Measurements from ENCODE around the gene CERCAM.

Gene CERCAM

GRCh38 chr9:128420651-128421481 lies at the start of gene CERCAM:
TSS of gene CERCAM (plus strand) at chr9:128420857. CDS start at chr9:128420878, 21 bp downstream.
- TF ChIP-seq CTCF (IDR thresholded peaks at IDR 0.05; ENCODE audit: insufficient read depth, low read length, poor library complexity, severe bottlenecking) (no peak), EZH2phosphoT487 (conservative IDR thresholded peaks at IDR 0.05; ENCODE audit: low read length) (no peak)
- no peaks in the 10 kb centered on the region for H3K9me2 ChIP-seq (replicated peaks; ENCODE audit: insufficient read depth, low read length)
- H3K79me2 ChIP-seq (ENCODE audit: insufficient read depth, low read length): no peaks in the 10 kb centered on the region
- H3K4me2 ChIP-seq (ENCODE audit: low read depth, low read length, poor library complexity, severe bottlenecking): peak within 1 kb of the TSS; percentile 95
- peak within 1 kb of the TSS; percentile 100 for H2AFZ ChIP-seq (ENCODE audit: low read depth, low read length, severe bottlenecking)
- no peak within 1 kb of the TSS for H3K27ac ChIP-seq (ENCODE audit: low read depth, low read length)
- peak within 1 kb of the TSS; percentile 64 for H3K9ac ChIP-seq (ENCODE audit: low read length)
- no peaks in the 10 kb centered on the region for H3F3A ChIP-seq (ENCODE audit: insufficient read depth)
- H4K20me1 ChIP-seq (ENCODE audit: low read depth, low read length): no peaks in the 10 kb centered on the region
- peak within 1 kb of the TSS; percentile 90 for H3K4me3 ChIP-seq (ENCODE audit: insufficient read depth, low read length, poor library complexity, severe bottlenecking)
- no peaks in the 10 kb centered on the region for H3K27me3 ChIP-seq (ENCODE audit: low read length)
- H3K9me3 ChIP-seq (ENCODE audit: insufficient read depth, low read length): no peaks in the 10 kb centered on the region
- H3K36me3 ChIP-seq (ENCODE audit: low read length): no peaks in the 10 kb centered on the region

GRCh38 chr9:128371630-128372117 lies 49.0 kb upstream of the CERCAM start:
- no peak for TF ChIP-seq CTCF (IDR thresholded peaks at IDR 0.05; ENCODE audit: insufficient read depth, low read length, poor library complexity, severe bottlenecking)
- TF ChIP-seq EZH2phosphoT487 (conservative IDR thresholded peaks at IDR 0.05; ENCODE audit: low read length): no peak
- no peaks in the 10 kb centered on the region for H3K36me3 ChIP-seq (ENCODE audit: low read length)
- H3F3A ChIP-seq (ENCODE audit: insufficient read depth): no peaks in the 10 kb centered on the region
- H2AFZ ChIP-seq (ENCODE audit: low read depth, low read length, severe bottlenecking): peak overlapping the region; percentile 88
- peaks cover 50% of the 10 kb centered on the region for H3K79me2 ChIP-seq (ENCODE audit: insufficient read depth, low read length)
- H3K4me3 ChIP-seq (ENCODE audit: insufficient read depth, low read length, poor library complexity, severe bottlenecking): peak overlapping the region; percentile 99
- H3K9me3 ChIP-seq (ENCODE audit: insufficient read depth, low read length): no peaks in the 10 kb centered on the region
- peak overlapping the region; percentile 89 for H3K4me2 ChIP-seq (ENCODE audit: low read depth, low read length, poor library complexity, severe bottlenecking)
- H3K9me2 ChIP-seq (replicated peaks; ENCODE audit: insufficient read depth, low read length): no peaks in the 10 kb centered on the region
- H4K20me1 ChIP-seq (ENCODE audit: low read depth, low read length): no peaks in the 10 kb centered on the region
- H3K27me3 ChIP-seq (ENCODE audit: low read length): no peaks in the 10 kb centered on the region
- 0 out of 2 replicates have a peak overlapping the region, but pooled peaks have one; percentile 22 for H3K27ac ChIP-seq (ENCODE audit: low read depth, low read length)
- H3K9ac ChIP-seq (ENCODE audit: low read length): peak overlapping the region; percentile 90

GRCh38 chr9:128372188-128372641 lies 48.4 kb upstream of the CERCAM start:
- peaks cover 55% of the 10 kb centered on the region for H3K79me2 ChIP-seq (ENCODE audit: insufficient read depth, low read length)

More at GRCh38 chr9:128372188-128372641, 48.4 kb upstream of the CERCAM start:
- no peaks in the 10 kb centered on the region for H4K20me1 ChIP-seq (ENCODE audit: low read depth, low read length)
- H3K4me2 ChIP-seq (ENCODE audit: low read depth, low read length, poor library complexity, severe bottlenecking): peak overlapping the region; percentile 89
- no peaks in the 10 kb centered on the region for H3K36me3 ChIP-seq (ENCODE audit: low read length)
- H3K27ac ChIP-seq (ENCODE audit: low read depth, low read length): no peak overlapping the region
- H3F3A ChIP-seq (ENCODE audit: insufficient read depth): no peaks in the 10 kb centered on the region
- no peak overlapping the region for H2AFZ ChIP-seq (ENCODE audit: low read depth, low read length, severe bottlenecking)
- H3K27me3 ChIP-seq (ENCODE audit: low read length): no peaks in the 10 kb centered on the region
- H3K4me3 ChIP-seq (ENCODE audit: insufficient read depth, low read length, poor library complexity, severe bottlenecking): peak overlapping the region; percentile 99
- no peak for TF ChIP-seq CTCF (IDR thresholded peaks at IDR 0.05; ENCODE audit: insufficient read depth, low read length, poor library complexity, severe bottlenecking)
- no peak for TF ChIP-seq EZH2phosphoT487 (conservative IDR thresholded peaks at IDR 0.05; ENCODE audit: low read length)
- H3K9ac ChIP-seq (ENCODE audit: low read length): peak overlapping the region; percentile 90
- H3K9me2 ChIP-seq (replicated peaks; ENCODE audit: insufficient read depth, low read length): no peaks in the 10 kb centered on the region
- no peaks in the 10 kb centered on the region for H3K9me3 ChIP-seq (ENCODE audit: insufficient read depth, low read length)
